ENCODE measurements around the gene C1QL1.
"Not testable (repeated sequence)": the region's sequence is repeated elsewhere in the genome, so short reads cannot be mapped to it uniquely, and the experiment has no call there.

The C1QL1 gene

DNA sequence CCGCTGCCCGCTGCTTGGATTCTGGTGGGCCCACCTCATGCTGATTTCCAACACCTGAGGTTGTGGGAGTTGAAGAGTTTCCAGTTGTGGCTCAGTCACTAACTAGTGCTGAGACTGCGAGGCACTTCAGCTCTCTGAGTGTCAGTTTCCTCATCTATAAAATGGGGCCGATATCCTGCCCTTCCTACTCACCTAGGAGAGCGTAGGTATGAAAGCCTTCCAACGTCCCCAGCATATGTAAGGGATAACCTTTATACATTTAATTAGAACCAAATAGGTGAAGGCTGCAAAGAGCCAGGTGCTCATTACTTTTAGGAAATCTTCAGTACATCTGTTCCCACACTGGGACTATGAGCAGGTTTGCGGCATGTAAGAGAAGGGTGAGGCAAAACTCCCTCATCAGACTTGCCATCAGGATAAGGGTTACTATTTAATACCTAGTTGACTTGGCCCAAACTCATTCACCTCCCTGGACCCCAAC lies 19.7 kb downstream of the C1QL1 start:
- DNase-seq (ENCODE audit: low read depth in 2 of 2): no peak
- peak overlapping the region; percentile 95 to 97 for H3K4me3 ChIP-seq (replicated peaks in 1 of 2; ENCODE audit: low read depth in 2 of 2, low read length in 2 of 2)
- TF ChIP-seq, protein P1, sequence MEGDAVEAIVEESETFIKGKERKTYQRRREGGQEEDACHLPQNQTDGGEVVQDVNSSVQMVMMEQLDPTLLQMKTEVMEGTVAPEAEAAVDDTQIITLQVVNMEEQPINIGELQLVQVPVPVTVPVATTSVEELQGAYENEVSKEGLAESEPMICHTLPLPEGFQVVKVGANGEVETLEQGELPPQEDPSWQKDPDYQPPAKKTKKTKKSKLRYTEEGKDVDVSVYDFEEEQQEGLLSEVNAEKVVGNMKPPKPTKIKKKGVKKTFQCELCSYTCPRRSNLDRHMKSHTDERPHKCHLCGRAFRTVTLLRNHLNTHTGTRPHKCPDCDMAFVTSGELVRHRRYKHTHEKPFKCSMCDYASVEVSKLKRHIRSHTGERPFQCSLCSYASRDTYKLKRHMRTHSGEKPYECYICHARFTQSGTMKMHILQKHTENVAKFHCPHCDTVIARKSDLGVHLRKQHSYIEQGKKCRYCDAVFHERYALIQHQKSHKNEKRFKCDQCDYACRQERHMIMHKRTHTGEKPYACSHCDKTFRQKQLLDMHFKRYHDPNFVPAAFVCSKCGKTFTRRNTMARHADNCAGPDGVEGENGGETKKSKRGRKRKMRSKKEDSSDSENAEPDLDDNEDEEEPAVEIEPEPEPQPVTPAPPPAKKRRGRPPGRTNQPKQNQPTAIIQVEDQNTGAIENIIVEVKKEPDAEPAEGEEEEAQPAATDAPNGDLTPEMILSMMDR (IDR thresholded peaks at IDR 0.05; ENCODE audit: low read depth, low read length): no peak

DNA sequence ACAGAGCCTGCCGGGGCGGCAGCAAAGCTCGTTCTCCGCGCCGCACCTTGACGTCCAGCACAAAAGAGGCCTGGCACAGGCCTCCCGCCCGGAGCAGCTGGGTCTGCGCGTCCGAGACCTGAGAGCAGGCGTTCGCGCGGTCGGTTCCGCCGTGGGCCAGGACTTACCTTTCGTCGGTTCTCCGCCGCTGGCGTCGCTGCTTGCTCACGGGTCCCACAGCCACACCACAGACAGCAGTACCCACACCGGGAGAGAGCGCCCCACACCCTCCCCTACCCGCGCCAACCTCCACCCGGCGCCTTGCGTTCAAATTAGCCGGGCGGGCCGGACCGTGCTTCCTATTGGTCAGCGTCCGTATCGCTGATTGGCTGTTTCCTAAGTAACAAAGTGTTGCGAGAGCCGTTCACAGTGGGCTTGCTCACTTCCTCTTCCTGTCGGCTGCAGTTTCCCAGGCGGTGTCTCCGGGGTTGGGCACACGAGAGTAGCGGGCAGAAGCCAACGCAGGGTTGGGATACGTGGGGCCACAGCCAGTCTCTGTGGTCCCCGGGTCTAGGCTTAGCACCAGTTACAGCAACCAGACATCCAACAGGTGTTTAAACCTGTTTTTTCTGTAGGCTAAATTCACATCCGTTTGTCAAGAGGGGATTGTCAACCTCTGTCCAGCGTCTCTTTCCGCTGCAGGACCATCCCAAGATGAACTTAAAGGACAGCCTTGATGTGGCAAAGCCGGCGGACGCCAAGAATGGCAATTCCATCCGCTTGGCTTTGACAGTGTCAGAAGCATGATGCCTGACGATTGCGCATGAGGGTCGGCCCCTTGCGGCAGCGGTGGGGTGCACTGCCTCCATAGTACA lies 20.4 kb downstream of the C1QL1 start, which contains the start of gene KIF18B:
Gene KIF18B (minus strand): TSS at position 313 of the 854 bp plus-strand sequence. CDS start 11,429 bp downstream, outside the sequence.
- DNase-seq (ENCODE audit: low read depth in 2 of 2): peak; percentile 95 to 98

DNA sequence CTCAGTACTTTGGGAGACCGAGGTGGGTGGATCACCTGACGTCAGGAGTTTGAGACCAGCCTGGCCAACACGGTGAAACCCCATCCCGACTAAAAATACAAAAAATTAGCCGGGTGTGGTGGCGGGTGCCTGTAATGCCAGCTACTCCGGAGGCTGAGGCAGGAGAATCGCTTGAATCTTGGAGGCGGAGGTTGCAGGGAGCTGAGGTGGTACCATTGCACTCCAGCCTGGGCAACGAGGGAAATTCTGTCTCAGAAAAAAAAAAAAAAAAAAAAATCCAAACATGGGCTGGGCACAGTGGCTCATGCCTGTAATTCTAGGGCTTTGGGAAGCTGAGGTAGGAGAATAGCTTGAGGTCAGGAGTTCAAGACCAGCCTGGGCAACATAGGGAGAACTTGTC lies 22.5 kb downstream of the C1QL1 start:
- H3K4me3 ChIP-seq (replicated peaks in 1 of 2; ENCODE audit: low read depth in 2 of 2, low read length in 2 of 2); DNase-seq (ENCODE audit: low read depth in 2 of 2): not testable (repeated sequence)

More for the DNA sequence above, 20.4 kb downstream of the C1QL1 start, which contains the start of gene KIF18B:
- TF ChIP-seq, protein P1 (IDR thresholded peaks at IDR 0.05; ENCODE audit: low read depth, low read length): peak; percentile 15
- H3K4me3 ChIP-seq (replicated peaks in 1 of 2; ENCODE audit: low read depth in 2 of 2, low read length in 2 of 2): peak within 1 kb of the TSS; percentile 95 to 97

DNA sequence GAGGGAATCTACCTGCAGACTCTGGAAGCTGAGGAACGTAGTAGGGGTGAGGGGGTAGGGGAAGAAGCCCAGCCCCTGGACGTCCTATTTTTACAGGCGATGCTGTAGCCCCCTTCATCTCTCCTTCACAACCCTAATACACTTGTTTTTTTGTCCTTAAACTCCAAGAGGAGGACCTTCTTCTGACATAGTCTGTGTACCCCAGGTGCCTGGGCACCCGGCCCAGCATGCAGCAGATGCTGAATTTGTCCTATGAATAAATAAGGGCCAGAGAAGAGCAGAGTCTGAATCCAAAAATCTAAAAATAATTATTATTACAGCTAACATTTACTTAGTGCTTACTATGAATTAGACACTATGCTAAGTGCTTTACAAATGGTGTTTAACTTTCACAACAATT lies 25.6 kb downstream of the C1QL1 start:
- no peak for DNase-seq (ENCODE audit: low read depth in 2 of 2)
- TF ChIP-seq, protein P1 (IDR thresholded peaks at IDR 0.05; ENCODE audit: low read depth, low read length): no peak
- no peak overlapping the region for H3K4me3 ChIP-seq (replicated peaks in 1 of 2; ENCODE audit: low read depth in 2 of 2, low read length in 2 of 2)

DNA sequence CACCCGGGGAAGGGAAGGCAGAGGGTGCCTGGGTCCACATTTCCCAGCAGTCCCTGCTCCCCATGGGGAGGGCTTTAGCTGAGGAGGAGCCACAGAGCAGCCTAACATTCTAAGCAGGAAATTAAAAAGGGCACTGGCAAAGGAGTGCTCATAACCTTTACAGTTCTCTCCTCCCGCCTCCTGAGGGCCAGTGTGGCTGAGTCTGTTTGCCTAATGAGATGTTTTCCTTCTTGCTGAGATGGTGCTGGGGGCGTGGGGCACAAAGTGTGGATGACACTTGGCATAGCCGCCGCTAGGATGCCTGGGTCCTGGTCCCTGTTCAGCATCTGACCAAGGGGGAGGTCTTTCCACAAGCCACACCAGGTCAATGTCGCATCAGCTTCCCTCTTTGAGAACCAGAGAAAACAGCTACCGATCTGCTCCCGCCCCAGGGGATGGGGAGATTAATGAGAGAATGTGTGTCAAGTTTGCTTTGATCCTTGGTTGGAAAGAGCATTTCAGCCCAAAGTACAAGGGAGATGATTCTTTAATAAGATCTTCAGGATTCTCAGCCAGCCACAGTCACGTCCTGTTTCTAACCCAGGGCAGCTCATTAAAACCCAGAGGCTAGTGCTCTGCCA lies 26.3 kb downstream of the C1QL1 start:
- DNase-seq (ENCODE audit: low read depth in 2 of 2): no peak
- H3K4me3 ChIP-seq (replicated peaks in 1 of 2; ENCODE audit: low read depth in 2 of 2, low read length in 2 of 2): no peak overlapping the region
- TF ChIP-seq, protein P1 (IDR thresholded peaks at IDR 0.05; ENCODE audit: low read depth, low read length): no peak

DNA sequence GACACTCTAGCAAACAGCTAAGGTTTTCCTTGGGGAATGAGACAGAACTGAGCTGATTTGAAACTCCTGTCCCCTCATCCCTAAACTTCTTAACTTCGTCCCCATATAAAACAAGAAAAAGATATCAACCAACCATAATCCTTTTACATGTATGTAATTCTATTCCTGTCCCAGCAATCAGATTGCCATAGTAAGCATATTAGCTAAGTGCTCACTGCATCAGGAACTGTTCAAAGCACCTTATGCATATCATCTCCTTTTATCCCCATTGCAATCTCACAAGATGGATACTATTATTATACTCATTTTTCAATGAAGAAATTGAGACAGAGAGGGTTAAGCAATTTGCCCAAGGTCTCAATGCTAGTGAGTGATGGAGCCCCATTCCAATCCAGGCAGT lies 27.3 kb downstream of the C1QL1 start:
- DNase-seq (ENCODE audit: low read depth in 2 of 2): no peak
- H3K4me3 ChIP-seq (replicated peaks in 1 of 2; ENCODE audit: low read depth in 2 of 2, low read length in 2 of 2): no peak overlapping the region
- TF ChIP-seq, protein P1 (IDR thresholded peaks at IDR 0.05; ENCODE audit: low read depth, low read length): no peak

DNA sequence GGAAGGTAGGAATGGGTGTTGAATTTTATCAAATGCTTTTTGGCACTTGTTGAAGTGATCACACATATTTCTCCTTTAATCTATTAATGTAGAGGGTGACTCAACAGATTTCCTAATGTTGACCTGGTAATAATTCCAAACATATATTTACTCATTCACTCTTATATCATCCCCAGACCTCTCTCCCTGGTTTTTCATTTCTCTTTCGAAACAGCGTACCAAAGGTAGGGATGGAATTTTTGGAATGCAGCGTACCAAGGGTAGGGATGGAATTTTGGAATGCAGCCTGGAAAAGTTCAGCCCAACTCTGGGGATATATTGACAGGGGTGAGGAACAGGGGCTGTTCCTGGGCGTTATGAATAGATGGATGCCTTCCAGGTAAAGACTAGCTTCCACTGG lies 27.8 kb downstream of the C1QL1 start:
- peak; percentile 48 to 65 for DNase-seq (ENCODE audit: low read depth in 2 of 2)
- H3K4me3 ChIP-seq (replicated peaks in 1 of 2; ENCODE audit: low read depth in 2 of 2, low read length in 2 of 2): no peak overlapping the region
- TF ChIP-seq, protein P1 (IDR thresholded peaks at IDR 0.05; ENCODE audit: low read depth, low read length): no peak
